Colon (tissue), 2 donors: Measurements from ENCODE around the gene UBA5.

Experiments used
- FAIRE-seq: peaks from 2 replicates; lab custom pipeline; 2012; peaks lifted over from hg19 to GRCh38; lab: Jason Lieb, UNC
- donor health status: control.
- donor health status: control.

Gene UBA5

GRCh38 chr3:132721479-132722164 is 61.5 kb downstream of the UBA5 start:
- FAIRE-seq, result no peak

DNA sequence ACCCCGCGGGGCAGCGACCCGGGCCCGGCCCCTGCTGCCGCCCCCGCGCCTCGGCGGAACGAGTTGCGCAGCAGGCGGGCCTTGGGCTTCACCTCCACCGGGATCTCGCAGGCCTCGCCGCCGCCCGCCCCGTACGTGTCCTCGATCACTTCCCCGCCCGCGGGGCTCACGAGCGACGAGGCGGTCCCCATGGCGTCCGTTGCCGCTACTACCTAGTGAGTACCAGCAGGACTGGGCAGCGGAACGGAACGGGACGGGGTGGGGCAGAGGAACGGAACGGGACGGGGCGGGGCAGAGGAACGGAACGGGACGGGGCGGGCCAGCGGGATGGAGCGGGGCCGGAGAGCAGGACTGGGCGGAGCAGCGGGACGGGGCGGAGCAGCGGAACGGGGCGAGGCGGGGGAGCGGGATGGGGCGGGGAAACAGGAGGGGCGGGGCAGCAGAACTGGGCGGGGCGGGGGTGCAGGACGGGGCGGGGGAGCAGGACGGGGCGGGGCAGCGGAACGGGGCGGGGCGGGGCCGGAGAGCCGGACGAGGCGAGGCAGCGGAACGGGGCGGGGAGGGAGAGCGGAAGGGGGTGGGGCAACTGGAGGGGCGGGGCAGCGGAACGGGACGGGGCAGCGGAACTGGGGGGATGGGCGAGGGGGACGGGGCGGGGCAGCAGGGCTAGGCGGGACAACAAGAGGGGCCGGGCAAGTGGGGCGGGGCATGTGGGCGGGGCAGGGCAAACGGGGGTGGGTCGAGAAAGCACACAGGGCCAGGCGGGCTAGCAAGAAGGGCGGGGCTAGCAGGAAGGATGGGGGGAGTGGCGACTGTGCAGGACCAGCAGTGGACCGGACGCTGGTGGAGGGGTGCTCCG is 62.3 kb downstream of the UBA5 start, which contains the start of gene NPHP3:
Gene NPHP3, minus strand, starts transcription at position 245 of the 859 bp plus-strand sequence. Its CDS starts 54 bp downstream, at position 191.
- no peak for FAIRE-seq

DNA sequence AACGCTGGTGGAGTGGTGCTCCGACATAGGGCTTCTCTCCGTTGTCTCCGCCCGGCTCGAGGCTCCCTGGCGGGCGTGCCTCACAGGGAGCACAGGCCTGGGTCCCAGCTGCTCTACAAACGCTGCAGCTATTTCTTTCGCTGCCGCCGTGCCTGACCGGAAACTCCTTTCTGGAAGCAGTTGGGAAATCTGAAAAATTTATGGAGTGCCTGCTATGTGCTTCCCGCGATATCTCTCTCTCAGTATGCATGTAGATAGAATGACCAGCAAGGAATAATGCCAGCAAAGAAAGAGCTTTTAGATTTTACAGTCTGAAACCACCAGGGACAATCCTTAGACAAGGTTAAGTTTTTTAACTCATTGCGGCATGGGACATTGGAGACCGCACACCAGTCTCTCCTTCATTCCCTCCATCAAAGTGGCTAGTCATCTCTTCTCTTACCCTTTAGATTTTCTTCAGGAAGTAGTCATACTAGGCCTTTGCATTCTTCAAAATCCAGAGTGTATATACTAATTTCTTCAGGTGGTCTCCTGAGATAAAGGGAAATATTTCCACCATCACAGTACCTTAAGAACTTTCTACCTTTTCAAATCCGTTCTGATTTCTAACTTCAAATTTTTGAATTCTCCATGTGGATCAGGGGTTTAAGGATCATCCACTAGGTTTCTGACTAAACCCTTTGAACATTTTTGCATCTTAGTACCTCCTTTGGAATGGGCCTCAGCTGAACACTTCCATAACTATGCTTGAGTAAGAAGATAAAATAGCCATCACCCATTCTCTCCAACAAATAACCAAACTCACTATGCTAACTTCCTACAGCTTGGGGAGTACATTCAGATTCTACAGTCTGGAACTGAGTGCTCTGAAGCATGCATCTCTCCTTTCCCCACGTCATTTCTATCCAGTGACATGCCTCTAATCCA is 63.2 kb downstream of the UBA5 start:
- FAIRE-seq, result no peak

- no peak for FAIRE-seq
Measured at GRCh38 chr3:132726341-132726823, 66.3 kb downstream of the UBA5 start.
